GM12874 (cell line): ENCODE data around the gene MBD3L2B.

Source experiments
- CTCF ChIP-seq: IDR thresholded peaks from 2 replicates; pipeline ENCODE4 v1.5.1; 2011; ENCODE audit warnings: low read depth, mild to moderate bottlenecking, control low read depth, low read length, moderate library complexity; ENCODE audit not compliant: insufficient read depth

MBD3L2B gene

GRCh38 chr19:7010722-7011593 lies 10.3 kb downstream of the MBD3L2B start:
- TF ChIP-seq CTCF, result no peak

GRCh38 chr19:7007859-7008258 lies 13.4 kb downstream of the MBD3L2B start:
- no peak for TF ChIP-seq CTCF

- TF ChIP-seq CTCF, result no peak
Observed at GRCh38 chr19:7006135-7006704, 15.0 kb downstream of the MBD3L2B start.

- no peak for TF ChIP-seq CTCF
Observed at GRCh38 chr19:7004313-7004931, 16.8 kb downstream of the MBD3L2B start.

- TF ChIP-seq CTCF, result no peak
Observed at GRCh38 chr19:7000816-7001215, 20.4 kb downstream of the MBD3L2B start.

- TF ChIP-seq CTCF, result no peak
Observed at GRCh38 chr19:7000333-7000732, 20.9 kb downstream of the MBD3L2B start.

GRCh38 chr19:6999933-7000332 lies 21.3 kb downstream of the MBD3L2B start:
- no peak for TF ChIP-seq CTCF
